PFSK-1 (cell line): ENCODE data around the gene CDK13.

Source experiments
- POLR2AphosphoS5 ChIP-seq: IDR thresholded peaks from 2 replicates; pipeline ENCODE4 v1.6.1; 2012; ENCODE audit warnings: low read depth, mild to moderate bottlenecking, control low read depth, low read length, moderate library complexity
- TAF1 ChIP-seq: IDR thresholded peaks from 2 replicates; pipeline ENCODE4 v1.6.1; 2012; ENCODE audit warnings: low read length, control low read depth, borderline replicate concordance; ENCODE audit not compliant: insufficient read depth
- TF ChIP-seq, protein P1 (sequence below), 2 experiments: IDR thresholded peaks; 2 replicates each; pipeline versions ENCODE4 v1.6.1 to v1.8.0; 2011 to 2012; ENCODE audit warnings: low read depth in 2 of 2, low read length in 2 of 2, control low read depth in 1 of 2, inconsistent platforms in 1 of 2, mild to moderate bottlenecking in 1 of 2, moderate library complexity in 1 of 2; ENCODE audit not compliant: insufficient read depth in 1 of 2

DNA sequence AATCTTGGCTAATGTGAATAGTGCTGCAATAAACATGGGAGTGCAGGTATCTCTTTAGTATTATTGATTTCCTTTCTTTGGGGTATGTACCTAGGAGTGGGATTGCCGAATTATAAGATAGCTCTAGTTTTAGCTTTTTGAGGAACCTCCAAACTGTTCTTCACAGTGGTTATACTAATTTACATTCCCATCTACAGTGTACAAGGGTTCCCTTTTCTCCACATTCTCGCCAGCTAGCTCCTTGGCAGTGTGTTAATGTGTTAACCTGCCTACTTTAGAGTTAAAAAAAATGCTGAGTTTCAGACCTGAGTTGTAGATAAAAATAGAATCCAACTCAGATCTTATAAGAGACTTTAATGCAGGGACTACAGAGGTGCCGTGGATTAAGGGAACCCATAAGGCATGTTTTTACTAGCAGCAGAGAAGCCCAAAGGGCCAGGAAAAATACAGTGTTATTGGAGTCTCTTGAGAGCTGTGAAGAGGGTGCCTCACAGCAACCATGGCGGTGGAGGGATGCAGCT lies 35.4 kb downstream of the CDK13 start:
- TF ChIP-seq POLR2AphosphoS5 (no peak), TAF1 (no peak)
- TF ChIP-seq, protein P1, sequence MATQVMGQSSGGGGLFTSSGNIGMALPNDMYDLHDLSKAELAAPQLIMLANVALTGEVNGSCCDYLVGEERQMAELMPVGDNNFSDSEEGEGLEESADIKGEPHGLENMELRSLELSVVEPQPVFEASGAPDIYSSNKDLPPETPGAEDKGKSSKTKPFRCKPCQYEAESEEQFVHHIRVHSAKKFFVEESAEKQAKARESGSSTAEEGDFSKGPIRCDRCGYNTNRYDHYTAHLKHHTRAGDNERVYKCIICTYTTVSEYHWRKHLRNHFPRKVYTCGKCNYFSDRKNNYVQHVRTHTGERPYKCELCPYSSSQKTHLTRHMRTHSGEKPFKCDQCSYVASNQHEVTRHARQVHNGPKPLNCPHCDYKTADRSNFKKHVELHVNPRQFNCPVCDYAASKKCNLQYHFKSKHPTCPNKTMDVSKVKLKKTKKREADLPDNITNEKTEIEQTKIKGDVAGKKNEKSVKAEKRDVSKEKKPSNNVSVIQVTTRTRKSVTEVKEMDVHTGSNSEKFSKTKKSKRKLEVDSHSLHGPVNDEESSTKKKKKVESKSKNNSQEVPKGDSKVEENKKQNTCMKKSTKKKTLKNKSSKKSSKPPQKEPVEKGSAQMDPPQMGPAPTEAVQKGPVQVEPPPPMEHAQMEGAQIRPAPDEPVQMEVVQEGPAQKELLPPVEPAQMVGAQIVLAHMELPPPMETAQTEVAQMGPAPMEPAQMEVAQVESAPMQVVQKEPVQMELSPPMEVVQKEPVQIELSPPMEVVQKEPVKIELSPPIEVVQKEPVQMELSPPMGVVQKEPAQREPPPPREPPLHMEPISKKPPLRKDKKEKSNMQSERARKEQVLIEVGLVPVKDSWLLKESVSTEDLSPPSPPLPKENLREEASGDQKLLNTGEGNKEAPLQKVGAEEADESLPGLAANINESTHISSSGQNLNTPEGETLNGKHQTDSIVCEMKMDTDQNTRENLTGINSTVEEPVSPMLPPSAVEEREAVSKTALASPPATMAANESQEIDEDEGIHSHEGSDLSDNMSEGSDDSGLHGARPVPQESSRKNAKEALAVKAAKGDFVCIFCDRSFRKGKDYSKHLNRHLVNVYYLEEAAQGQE (IDR thresholded peaks at IDR 0.05; ENCODE audit: insufficient read depth in 1 of 2, low read depth in 2 of 2, low read length in 2 of 2): no peak
